Inflammatory macrophage treated with lipopolysaccharide for 4 hours (primary cell): Measurements from ENCODE around the gene TSPAN18.
A peak's percentile ranks its signal among the peaks of the same experiment; 100 is the strongest.

Experiments used
- DNase-seq: peaks from one replicate; pipeline ENCODE4 v3.0.0-alpha.2; 2020

Gene TSPAN18

GRCh38 chr11:44803009-44803408 lies 76.2 kb downstream of the TSPAN18 start:
- no peak for DNase-seq

- no peak for DNase-seq
Measured at GRCh38 chr11:44804449-44805437, 78.0 kb downstream of the TSPAN18 start.

- DNase-seq, result no peak
Measured at GRCh38 chr11:44805596-44805995, 78.8 kb downstream of the TSPAN18 start.

- DNase-seq, result no peak
Measured at GRCh38 chr11:44808053-44808753, 81.4 kb downstream of the TSPAN18 start.

- no peak for DNase-seq
Measured at GRCh38 chr11:44809283-44809682, 82.5 kb downstream of the TSPAN18 start.

GRCh38 chr11:44811841-44812448 lies 85.2 kb downstream of the TSPAN18 start:
- no peak for DNase-seq

GRCh38 chr11:44812971-44813370 lies 86.2 kb downstream of the TSPAN18 start:
- DNase-seq, result no peak

GRCh38 chr11:44813401-44813800 lies 86.6 kb downstream of the TSPAN18 start:
- DNase-seq, result no peak

GRCh38 chr11:44814881-44815592 lies 88.3 kb downstream of the TSPAN18 start:
- peak; percentile 66 for DNase-seq

GRCh38 chr11:44815917-44816456 lies 89.2 kb downstream of the TSPAN18 start:
- DNase-seq, result no peak

- no peak for DNase-seq
Measured at GRCh38 chr11:44816761-44817160, 90.0 kb downstream of the TSPAN18 start.

GRCh38 chr11:44817207-44817949 lies 90.6 kb downstream of the TSPAN18 start:
- DNase-seq, result peak; percentile 31

GRCh38 chr11:44818110-44818509 lies 91.3 kb downstream of the TSPAN18 start:
- DNase-seq, result no peak

GRCh38 chr11:44819346-44819745 lies 92.6 kb downstream of the TSPAN18 start:
- no peak for DNase-seq

- DNase-seq, result no peak
Measured at GRCh38 chr11:44822369-44822768, 95.6 kb downstream of the TSPAN18 start.

- peak; percentile 5 for DNase-seq
Measured at GRCh38 chr11:44823006-44823405, 96.2 kb downstream of the TSPAN18 start.

- no peak for DNase-seq
Measured at GRCh38 chr11:44823868-44824267, 97.1 kb downstream of the TSPAN18 start.

GRCh38 chr11:44824300-44824704 lies 97.5 kb downstream of the TSPAN18 start:
- no peak for DNase-seq

GRCh38 chr11:44825058-44825785 lies 98.5 kb downstream of the TSPAN18 start:
- DNase-seq, result no peak

- DNase-seq, result no peak
Measured at GRCh38 chr11:44826922-44827643, 100.3 kb downstream of the TSPAN18 start.
